ENCODE measurements around the gene FBXW10B.
"Not testable (repeated sequence)": the region's sequence is repeated elsewhere in the genome, so short reads cannot be mapped to it uniquely, and the experiment has no call there.

FBXW10B gene

DNA sequence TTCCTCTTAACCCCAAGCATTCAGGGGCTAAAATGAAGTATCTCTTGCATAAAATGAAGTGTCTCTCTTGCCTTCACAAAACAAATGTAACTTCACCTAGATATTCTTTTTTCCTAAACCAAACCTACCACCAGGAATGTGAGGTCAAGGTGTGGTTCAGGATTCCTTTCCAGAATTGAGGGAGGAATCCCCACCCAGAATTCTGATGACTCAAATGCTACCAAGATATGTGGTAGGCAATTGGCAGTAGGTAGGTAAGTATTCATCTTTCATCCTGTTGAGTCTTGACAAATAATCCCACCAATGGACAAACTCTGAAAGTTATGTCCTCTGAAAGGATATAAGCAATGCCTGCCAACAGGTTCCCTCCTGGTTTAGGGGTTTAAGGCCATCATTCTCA lies 38.4 kb upstream of the FBXW10B start:
- TF ChIP-seq ZFX (IDR thresholded peaks at IDR 0.05; ENCODE audit: borderline replicate concordance) = no peak
- no peak overlapping the region for H3K27ac ChIP-seq

DNA sequence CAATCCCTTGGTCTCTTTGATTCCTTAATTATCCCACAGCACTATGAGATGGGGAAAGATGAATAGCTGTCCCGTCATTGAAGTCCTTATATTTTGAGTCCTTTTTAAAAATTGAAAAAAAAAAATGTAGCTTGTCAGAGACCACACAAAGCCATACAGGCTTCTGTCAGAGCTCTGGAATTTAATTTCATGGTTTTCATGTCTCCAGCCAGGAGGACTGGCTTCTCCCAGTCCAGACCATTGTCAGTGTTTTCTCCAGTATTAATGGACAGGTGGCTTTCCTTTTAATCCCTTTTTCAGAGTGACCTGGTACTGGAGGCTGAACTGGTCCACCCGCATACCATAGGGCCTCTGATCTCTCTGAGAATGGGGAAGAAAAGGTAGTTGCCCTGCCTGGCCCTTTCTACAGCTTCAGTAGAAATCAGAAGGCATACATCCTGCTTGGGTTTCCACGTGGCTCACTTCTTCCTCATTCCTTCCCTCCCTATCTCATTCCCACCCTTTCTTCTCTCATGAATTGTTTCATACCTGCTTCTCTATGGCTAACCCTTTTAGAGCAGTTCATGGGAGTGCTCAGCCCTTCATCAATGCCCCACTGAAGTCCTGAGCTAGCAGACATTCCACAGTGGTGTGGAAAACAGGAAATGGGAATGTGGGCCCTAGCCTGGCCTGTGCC lies 35.5 kb upstream of the FBXW10B start:
- TF ChIP-seq ZFX (IDR thresholded peaks at IDR 0.05; ENCODE audit: borderline replicate concordance) (no peak), CTCF (IDR thresholded peaks at IDR 0.05) (no peak)

DNA sequence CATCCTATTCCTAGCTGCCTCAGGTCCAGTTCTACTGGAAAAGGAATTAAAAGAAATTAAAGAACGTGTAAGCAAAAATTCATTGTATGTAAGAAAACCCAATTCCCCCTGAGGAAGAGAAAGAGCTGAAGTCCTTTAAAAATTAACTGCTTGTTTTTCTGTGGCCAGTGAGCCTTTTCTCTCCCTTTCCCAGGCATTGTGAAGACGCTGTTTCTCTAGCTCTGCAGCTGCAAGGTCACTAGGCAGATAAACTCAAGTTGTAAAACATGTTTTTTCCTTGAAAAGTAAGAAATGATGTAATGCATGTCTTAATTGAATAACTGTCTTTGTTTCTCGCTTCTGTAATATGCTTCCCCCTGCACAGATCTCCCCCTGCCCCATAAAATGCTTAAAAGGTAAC lies 34.9 kb upstream of the FBXW10B start:
- H3K27ac ChIP-seq = not testable (repeated sequence)

More for the DNA sequence above, 35.5 kb upstream of the FBXW10B start:
- no peak overlapping the region for H3K27ac ChIP-seq

- no peak overlapping the region for H3K27ac ChIP-seq
- no peak for TF ChIP-seq CTCF (IDR thresholded peaks at IDR 0.05)
- no peak for TF ChIP-seq ZFX (IDR thresholded peaks at IDR 0.05; ENCODE audit: borderline replicate concordance)
These were observed 33.5 kb upstream of the FBXW10B start for GRCh38 chr17:15652960-15653359.

DNA sequence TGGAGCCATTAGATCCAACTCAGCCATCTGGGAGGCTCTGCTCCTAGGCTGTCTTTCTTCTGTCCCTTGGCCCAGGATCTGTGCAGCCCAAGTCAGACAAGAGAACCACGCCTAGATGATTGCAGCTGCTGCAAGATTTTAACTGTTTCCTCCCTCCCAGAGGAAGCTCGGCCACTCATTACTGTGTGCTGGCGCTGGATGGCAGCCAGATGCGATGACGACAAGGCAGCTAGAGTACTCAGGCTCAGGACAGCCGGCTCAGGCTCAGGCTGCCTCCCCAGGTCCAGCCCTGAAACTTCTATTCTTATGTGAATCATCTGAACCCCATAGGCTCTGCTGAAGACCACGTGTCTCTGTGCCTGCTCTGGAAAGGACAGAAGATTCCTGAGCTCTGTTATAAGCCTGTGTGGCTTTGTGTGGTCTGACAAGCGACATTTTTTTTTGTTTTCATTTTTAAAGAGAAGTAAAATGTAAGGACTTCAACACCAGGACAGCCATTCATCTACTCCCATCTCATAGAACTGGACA lies 32.1 kb upstream of the FBXW10B start:
- H3K27ac ChIP-seq = peak overlapping the region; percentile 56
- TF ChIP-seq ZFX (IDR thresholded peaks at IDR 0.05; ENCODE audit: borderline replicate concordance) (no peak), CTCF (IDR thresholded peaks at IDR 0.05) (no peak)

GRCh38 chr17:15650741-15651582 lies 31.5 kb upstream of the FBXW10B start:
- TF ChIP-seq CTCF (IDR thresholded peaks at IDR 0.05) (no peak), ZFX (IDR thresholded peaks at IDR 0.05; ENCODE audit: borderline replicate concordance) (no peak)
- H3K27ac ChIP-seq = peak overlapping the region; percentile 56

DNA sequence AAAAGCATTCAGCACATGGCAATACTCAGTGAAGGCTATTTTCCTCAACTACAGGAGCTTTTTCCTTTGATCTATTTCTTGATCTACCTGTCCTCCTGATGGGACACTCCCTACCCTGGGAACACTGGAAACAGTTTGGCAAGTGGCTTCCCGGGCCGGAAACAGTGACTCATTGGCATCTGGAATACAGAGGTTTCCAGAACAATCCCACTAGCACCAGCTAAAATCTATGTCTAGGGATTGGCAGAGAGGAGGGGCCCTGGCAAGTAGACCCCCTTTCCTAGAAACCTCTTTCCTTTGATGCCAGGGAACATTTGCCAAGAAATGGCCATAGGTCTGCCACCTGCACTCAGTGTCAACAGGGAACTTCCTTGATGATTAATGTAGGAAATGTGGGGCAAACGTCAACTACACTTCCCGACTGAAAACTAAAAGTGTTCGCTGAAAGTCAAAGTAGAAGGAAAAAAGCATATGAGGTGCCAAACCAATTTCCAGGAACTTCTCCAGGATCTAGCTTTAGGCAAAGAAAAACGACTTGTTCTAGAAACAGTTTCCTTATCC lies 30.4 kb upstream of the FBXW10B start:
- TF ChIP-seq CTCF (IDR thresholded peaks at IDR 0.05) (no peak), ZFX (IDR thresholded peaks at IDR 0.05; ENCODE audit: borderline replicate concordance) (no peak)

GRCh38 chr17:15648386-15648785 lies 28.9 kb upstream of the FBXW10B start:
- no peak overlapping the region; the same call in 1 of the 2 replicates for H3K27ac ChIP-seq
- TF ChIP-seq ZFX (IDR thresholded peaks at IDR 0.05; ENCODE audit: borderline replicate concordance) = no peak

More for the DNA sequence above, 30.4 kb upstream of the FBXW10B start:
- 0 out of 2 replicates have a peak overlapping the region, but pooled peaks have one; percentile 12 for H3K27ac ChIP-seq

GRCh38 chr17:15645942-15646312 lies 26.4 kb upstream of the FBXW10B start:
- H3K27ac ChIP-seq = not testable (repeated sequence)

DNA sequence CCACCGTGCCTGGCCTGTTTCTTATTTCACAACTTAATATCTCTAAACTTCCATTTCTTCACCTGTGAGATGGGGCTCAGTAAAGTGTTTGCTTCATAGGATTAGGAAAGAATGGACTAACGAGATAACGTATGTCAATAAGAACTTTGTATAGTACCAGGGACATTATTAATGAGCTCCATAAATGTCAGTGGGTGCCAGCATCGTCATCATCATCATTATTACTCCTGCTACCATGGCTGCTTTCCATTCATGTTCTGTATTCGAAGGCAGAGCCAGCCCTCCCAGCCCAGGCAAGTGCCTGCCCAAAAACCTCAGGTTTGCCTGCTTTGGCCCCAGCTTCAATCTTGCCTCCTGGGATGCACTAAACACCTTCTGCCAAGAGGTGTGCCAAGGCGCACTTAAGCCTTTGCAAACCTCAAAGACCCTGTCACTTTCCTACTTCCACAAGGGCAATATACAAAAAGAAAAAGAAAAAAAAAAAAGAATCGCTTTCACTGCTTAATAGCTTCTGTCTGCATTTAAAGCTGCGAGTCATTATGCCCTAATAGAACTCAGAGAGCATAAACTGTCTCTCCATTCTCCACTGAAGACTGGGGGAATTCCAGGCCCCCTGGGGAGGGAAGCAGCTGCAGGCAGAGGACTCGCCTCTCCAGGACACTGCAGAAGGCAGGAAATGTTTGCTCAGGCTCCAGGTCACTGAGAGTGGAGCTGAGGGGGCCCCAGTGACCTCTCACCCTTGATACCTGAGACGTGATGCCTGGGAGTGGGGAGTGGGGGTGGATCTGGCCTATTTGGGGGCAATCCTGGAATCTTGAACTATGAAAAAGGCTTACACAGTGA lies 25.8 kb upstream of the FBXW10B start:
- not testable (repeated sequence) for H3K27ac ChIP-seq

DNA sequence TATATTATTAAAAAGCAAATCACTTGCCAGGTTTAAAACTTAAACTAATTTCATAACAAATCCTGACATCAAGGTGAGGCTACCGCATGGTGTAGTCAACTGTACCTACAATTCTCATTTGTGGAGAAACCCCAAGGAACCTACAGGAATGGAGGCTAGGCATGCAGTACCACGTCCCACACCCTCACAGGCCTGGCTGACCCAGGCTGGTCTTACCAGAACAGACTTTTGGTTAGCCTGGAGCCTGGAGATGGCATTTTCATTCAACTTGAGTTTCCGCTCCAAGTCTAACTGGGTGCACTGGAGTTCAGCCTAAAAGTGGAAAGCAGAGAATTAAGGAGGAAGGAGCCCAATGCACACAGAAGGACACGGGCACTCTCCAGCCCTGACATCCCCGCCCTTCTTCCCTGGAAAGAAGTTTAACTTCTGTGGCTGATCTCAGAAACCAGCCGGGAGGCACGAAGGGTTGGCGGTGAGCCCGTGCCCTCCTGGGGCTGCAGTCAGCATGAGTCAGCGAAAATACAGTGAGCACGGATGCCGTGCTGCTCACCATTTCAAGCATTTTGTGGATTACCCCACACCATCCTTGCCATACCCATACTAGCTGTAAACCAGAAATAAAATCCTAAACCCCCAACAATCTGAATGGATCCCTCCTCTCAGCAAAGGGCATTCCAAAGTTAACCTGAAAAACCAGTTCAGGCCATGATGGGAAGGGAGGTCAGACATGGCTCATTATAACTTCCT lies 23.2 kb upstream of the FBXW10B start:
- H3K27ac ChIP-seq = peak overlapping the region; percentile 49; the same call in 1 of the 2 replicates

DNA sequence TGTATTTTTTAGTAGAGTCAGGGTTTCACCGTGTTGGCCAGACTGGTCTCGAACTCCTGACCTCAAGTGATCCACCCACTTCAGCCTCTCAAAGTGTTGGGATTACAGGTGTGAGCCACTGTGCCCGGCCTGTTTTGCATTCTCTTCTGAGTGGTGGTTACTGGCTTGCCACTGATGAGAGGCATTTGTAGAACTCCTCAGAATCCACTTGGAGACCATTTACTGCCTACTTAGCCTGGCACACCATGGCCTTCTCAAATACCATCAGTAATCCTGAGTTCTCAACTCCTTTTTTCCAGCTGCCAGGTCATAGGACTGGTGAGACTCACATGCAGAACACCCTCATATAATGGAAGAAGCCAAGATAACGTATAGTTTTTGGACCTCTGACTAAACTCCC lies 22.5 kb upstream of the FBXW10B start:
- not testable (repeated sequence) for H3K27ac ChIP-seq

Data from 22Rv1 (cell line).